ENCODE results near the gene SAMD4A.

Gene SAMD4A

GRCh38 chr14:54676812-54677708 is 110.1 kb downstream of the SAMD4A start:
- in situ Hi-C loops (cut with MboI; ENCODE audit: low pct_unique_long_range_greater_than_20kb, low sequenced_read_pairs, unreplicated experiment) = no loop called here
- no peak for DNase-seq (ENCODE audit: low spot score)

GRCh38 chr14:54680651-54681050 is 113.7 kb downstream of the SAMD4A start:
- no peak for TF ChIP-seq CTCF (IDR thresholded peaks at IDR 0.05; ENCODE audit: extremely low read depth, insufficient read depth, missing control alignments)
- DNase-seq (ENCODE audit: low spot score) = no peak
- in situ Hi-C loops (cut with MboI; ENCODE audit: low pct_unique_long_range_greater_than_20kb, low sequenced_read_pairs, unreplicated experiment) = no loop called here

More at GRCh38 chr14:54676812-54677708, 110.1 kb downstream of the SAMD4A start:
- no peak for TF ChIP-seq CTCF (IDR thresholded peaks at IDR 0.05; ENCODE audit: extremely low read depth, insufficient read depth, missing control alignments)

- in situ Hi-C loops (cut with MboI; ENCODE audit: low pct_unique_long_range_greater_than_20kb, low sequenced_read_pairs, unreplicated experiment) = no loop called here
- no peak for TF ChIP-seq CTCF (IDR thresholded peaks at IDR 0.05; ENCODE audit: extremely low read depth, insufficient read depth, missing control alignments)
- no peak for DNase-seq (ENCODE audit: low spot score)
Measured at GRCh38 chr14:54681811-54682261, 114.9 kb downstream of the SAMD4A start.

GRCh38 chr14:54682578-54682977 is 115.7 kb downstream of the SAMD4A start:
- DNase-seq (ENCODE audit: low spot score) = no peak
- in situ Hi-C loops (cut with MboI; ENCODE audit: low pct_unique_long_range_greater_than_20kb, low sequenced_read_pairs, unreplicated experiment) = no loop called here
- no peak for TF ChIP-seq CTCF (IDR thresholded peaks at IDR 0.05; ENCODE audit: extremely low read depth, insufficient read depth, missing control alignments)

- TF ChIP-seq CTCF (IDR thresholded peaks at IDR 0.05; ENCODE audit: extremely low read depth, insufficient read depth, missing control alignments) = no peak
- DNase-seq (ENCODE audit: low spot score) = no peak
- in situ Hi-C loops (cut with MboI; ENCODE audit: low pct_unique_long_range_greater_than_20kb, low sequenced_read_pairs, unreplicated experiment) = no loop called here
Measured at GRCh38 chr14:54683882-54684794, 117.2 kb downstream of the SAMD4A start.

GRCh38 chr14:54685286-54685845 is 118.4 kb downstream of the SAMD4A start:
- in situ Hi-C loops (cut with MboI; ENCODE audit: low pct_unique_long_range_greater_than_20kb, low sequenced_read_pairs, unreplicated experiment) = no loop called here
- TF ChIP-seq CTCF (IDR thresholded peaks at IDR 0.05; ENCODE audit: extremely low read depth, insufficient read depth, missing control alignments) = no peak
- DNase-seq (ENCODE audit: low spot score) = no peak
